Measurements from ENCODE around the gene SPSB1. TPM values are rescaled to one million over a fixed set of nuclear protein-coding genes. Genes with fewer than 3 reads are reported as not detected.

SPSB1 gene
- polyA plus RNA-seq, 1 donor (not counting 4 experiments of a cell fraction or from before 2014, with no cell fraction given): 19.8 TPM

- H3K27ac ChIP-seq (ENCODE audit: control insufficient read depth, insufficient read depth, low read length): no peak overlapping the region
- H3K79me2 ChIP-seq (ENCODE audit: control insufficient read depth, insufficient read depth, low read length): no peaks in the 10 kb centered on the region
- H3K9ac ChIP-seq (ENCODE audit: control insufficient read depth, extremely low read depth, insufficient read depth, low read length): no peak overlapping the region
- dilution Hi-C loops (cut with MboI; ENCODE audit: extremely low pct_ligation_motif_present, low sequenced_read_pairs): no loop called here
- DNase-seq (ENCODE audit: low read depth, low spot score) (no peak), FAIRE-seq (no peak)
- no peaks in the 10 kb centered on the region for H3K9me1 ChIP-seq (ENCODE audit: control insufficient read depth, extremely low read depth, insufficient read depth, low read length)
- no peak overlapping the region for H2AFZ ChIP-seq (ENCODE audit: control insufficient read depth, low read length)
- H3K36me3 ChIP-seq (ENCODE audit: control insufficient read depth in 2 of 2, extremely low read depth in 1 of 2, insufficient read depth in 2 of 2, low read length in 2 of 2): no peaks in the 10 kb centered on the region
- peaks cover 19% of the 10 kb centered on the region for H3K27me3 ChIP-seq (ENCODE audit: control insufficient read depth, extremely low read depth, insufficient read depth, low read length)
- H3K4me1 ChIP-seq (ENCODE audit: control insufficient read depth, extremely low read depth, insufficient read depth, low read length): peaks cover 15% of the 10 kb centered on the region
- TF ChIP-seq, protein P1, sequence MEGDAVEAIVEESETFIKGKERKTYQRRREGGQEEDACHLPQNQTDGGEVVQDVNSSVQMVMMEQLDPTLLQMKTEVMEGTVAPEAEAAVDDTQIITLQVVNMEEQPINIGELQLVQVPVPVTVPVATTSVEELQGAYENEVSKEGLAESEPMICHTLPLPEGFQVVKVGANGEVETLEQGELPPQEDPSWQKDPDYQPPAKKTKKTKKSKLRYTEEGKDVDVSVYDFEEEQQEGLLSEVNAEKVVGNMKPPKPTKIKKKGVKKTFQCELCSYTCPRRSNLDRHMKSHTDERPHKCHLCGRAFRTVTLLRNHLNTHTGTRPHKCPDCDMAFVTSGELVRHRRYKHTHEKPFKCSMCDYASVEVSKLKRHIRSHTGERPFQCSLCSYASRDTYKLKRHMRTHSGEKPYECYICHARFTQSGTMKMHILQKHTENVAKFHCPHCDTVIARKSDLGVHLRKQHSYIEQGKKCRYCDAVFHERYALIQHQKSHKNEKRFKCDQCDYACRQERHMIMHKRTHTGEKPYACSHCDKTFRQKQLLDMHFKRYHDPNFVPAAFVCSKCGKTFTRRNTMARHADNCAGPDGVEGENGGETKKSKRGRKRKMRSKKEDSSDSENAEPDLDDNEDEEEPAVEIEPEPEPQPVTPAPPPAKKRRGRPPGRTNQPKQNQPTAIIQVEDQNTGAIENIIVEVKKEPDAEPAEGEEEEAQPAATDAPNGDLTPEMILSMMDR (optimal IDR thresholded peaks at IDR 0.05 in 1 of 3, IDR thresholded peaks at IDR 0.05 in 1 of 3, conservative IDR thresholded peaks at IDR 0.05 in 1 of 3; ENCODE audit: extremely low read depth in 1 of 3, insufficient read depth in 2 of 3, low read length in 3 of 3): no peak
- no peak for TF ChIP-seq EZH2 (IDR thresholded peaks at IDR 0.05; ENCODE audit: low read length)
- no peaks in the 10 kb centered on the region for H3K9me3 ChIP-seq (ENCODE audit: control insufficient read depth, low read depth, low read length)
- H3K4me3 ChIP-seq (ENCODE audit: control insufficient read depth in 2 of 3, extremely low read depth in 1 of 3, insufficient read depth in 2 of 3, low read depth in 1 of 3, low read length in 3 of 3): peak overlapping the region in 1 of 3 experiments; percentile 25
- H4K20me1 ChIP-seq (ENCODE audit: control insufficient read depth, extremely low read depth, insufficient read depth, low read length): no peaks in the 10 kb centered on the region
- H3K4me2 ChIP-seq (ENCODE audit: control insufficient read depth, extremely low read depth, insufficient read depth, low read depth, low read length): peak overlapping the region; percentile 41
Measured at GRCh38 chr1:9248341-9249262, 44.1 kb upstream of the SPSB1 start.

- Histone ChIP-seq H3K79me2 (ENCODE audit: control insufficient read depth, insufficient read depth, low read length) (no peaks in the 10 kb centered on the region), H2AFZ (ENCODE audit: control insufficient read depth, low read length) (no peak overlapping the region), H3K9me3 (ENCODE audit: control insufficient read depth, low read depth, low read length) (no peaks in the 10 kb centered on the region), H4K20me1 (ENCODE audit: control insufficient read depth, extremely low read depth, insufficient read depth, low read length) (no peaks in the 10 kb centered on the region), H3K27ac (ENCODE audit: control insufficient read depth, insufficient read depth, low read length) (no peak overlapping the region), H3K27me3 (ENCODE audit: control insufficient read depth, extremely low read depth, insufficient read depth, low read length) (peaks cover 19% of the 10 kb centered on the region), H3K4me1 (ENCODE audit: control insufficient read depth, extremely low read depth, insufficient read depth, low read length) (peaks cover 15% of the 10 kb centered on the region), H3K9me1 (ENCODE audit: control insufficient read depth, extremely low read depth, insufficient read depth, low read length) (no peaks in the 10 kb centered on the region), H3K36me3 (ENCODE audit: control insufficient read depth in 2 of 2, extremely low read depth in 1 of 2, insufficient read depth in 2 of 2, low read length in 2 of 2) (no peaks in the 10 kb centered on the region), H3K4me3 (ENCODE audit: control insufficient read depth in 2 of 3, extremely low read depth in 1 of 3, insufficient read depth in 2 of 3, low read depth in 1 of 3, low read length in 3 of 3) (no peak overlapping the region), H3K9ac (ENCODE audit: control insufficient read depth, extremely low read depth, insufficient read depth, low read length) (no peak overlapping the region), H3K4me2 (ENCODE audit: control insufficient read depth, extremely low read depth, insufficient read depth, low read depth, low read length) (no peak overlapping the region)
- DNase-seq (ENCODE audit: low read depth, low spot score) (no peak), FAIRE-seq (no peak)
- TF ChIP-seq EZH2 (IDR thresholded peaks at IDR 0.05; ENCODE audit: low read length): no peak
- TF ChIP-seq, protein P1 (optimal IDR thresholded peaks at IDR 0.05 in 1 of 3, IDR thresholded peaks at IDR 0.05 in 1 of 3, conservative IDR thresholded peaks at IDR 0.05 in 1 of 3; ENCODE audit: extremely low read depth in 1 of 3, insufficient read depth in 2 of 3, low read length in 3 of 3): no peak
- dilution Hi-C loops (cut with MboI; ENCODE audit: extremely low pct_ligation_motif_present, low sequenced_read_pairs): no loop called here
Measured at GRCh38 chr1:9249263-9249533, 43.5 kb upstream of the SPSB1 start.

Measured in keratinocyte (primary cell).